ENCODE results near the gene HSD17B10. TPM values are rescaled to one million over a fixed set of nuclear protein-coding genes. Genes with fewer than 3 reads are reported as not detected.
"Not testable (repeated sequence)": the region's sequence is repeated elsewhere in the genome, so short reads cannot be mapped to it uniquely, and the experiment has no call there.

HSD17B10 gene
- total RNA-seq, 1 donor = 48.5 TPM

DNA sequence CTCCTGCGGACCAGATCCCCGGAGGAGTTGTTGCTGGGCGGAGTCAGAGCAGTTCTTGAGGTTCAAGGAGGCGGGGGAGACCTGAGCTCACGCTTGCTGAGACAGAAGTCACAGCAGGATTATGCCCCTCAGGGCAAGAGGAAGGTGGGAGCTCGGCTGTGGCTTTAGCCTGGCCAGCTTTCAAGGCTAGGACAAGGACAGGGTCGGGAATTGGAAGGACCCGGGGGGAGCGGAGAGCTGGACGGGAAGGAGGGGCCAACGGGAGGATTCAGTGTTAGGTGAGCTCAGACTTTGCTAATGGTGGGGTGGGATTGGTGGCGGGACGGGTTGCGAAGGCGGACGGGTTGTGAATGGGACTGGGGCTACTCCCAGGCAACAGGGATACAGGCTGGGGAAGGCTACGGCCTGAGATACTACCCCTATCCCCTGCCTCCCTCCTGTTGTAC is 11.3 kb downstream of the HSD17B10 start, which contains the start of gene RIBC1:
Gene RIBC1, plus strand, starts transcription at position 13 of the 446 bp plus-strand sequence. CDS start 3,404 bp downstream, outside the sequence.
- peak within 1 kb of the TSS; percentile 97 for H3K4me2 ChIP-seq (ENCODE audit: insufficient read depth, low read length)
- peak within 1 kb of the TSS; percentile 96 for H3K27ac ChIP-seq (ENCODE audit: low read depth, low read length)
- H3K4me3 ChIP-seq (ENCODE audit: insufficient read depth, low read length) = peak within 1 kb of the TSS; percentile 87
- H3K36me3 ChIP-seq (ENCODE audit: insufficient read depth, low read length) = peaks cover under 1% of the 10 kb centered on the region
- H3K79me2 ChIP-seq (ENCODE audit: insufficient read depth, low read length) = peaks cover 41% of the 10 kb centered on the region
- peak; percentile 89 for DNase-seq (ENCODE audit: insufficient read length, low spot score, missing footprints)
- peaks cover 29% of the 10 kb centered on the region for H4K20me1 ChIP-seq (ENCODE audit: insufficient read depth, low read length)
- peaks cover 19% of the 10 kb centered on the region for H3K4me1 ChIP-seq (ENCODE audit: insufficient read depth, low read length)
- H2AFZ ChIP-seq (ENCODE audit: low read length) = peak within 1 kb of the TSS; percentile 98
- H3K9me3 ChIP-seq (ENCODE audit: low read depth, low read length) = no peaks in the 10 kb centered on the region
- TF ChIP-seq, protein P1, sequence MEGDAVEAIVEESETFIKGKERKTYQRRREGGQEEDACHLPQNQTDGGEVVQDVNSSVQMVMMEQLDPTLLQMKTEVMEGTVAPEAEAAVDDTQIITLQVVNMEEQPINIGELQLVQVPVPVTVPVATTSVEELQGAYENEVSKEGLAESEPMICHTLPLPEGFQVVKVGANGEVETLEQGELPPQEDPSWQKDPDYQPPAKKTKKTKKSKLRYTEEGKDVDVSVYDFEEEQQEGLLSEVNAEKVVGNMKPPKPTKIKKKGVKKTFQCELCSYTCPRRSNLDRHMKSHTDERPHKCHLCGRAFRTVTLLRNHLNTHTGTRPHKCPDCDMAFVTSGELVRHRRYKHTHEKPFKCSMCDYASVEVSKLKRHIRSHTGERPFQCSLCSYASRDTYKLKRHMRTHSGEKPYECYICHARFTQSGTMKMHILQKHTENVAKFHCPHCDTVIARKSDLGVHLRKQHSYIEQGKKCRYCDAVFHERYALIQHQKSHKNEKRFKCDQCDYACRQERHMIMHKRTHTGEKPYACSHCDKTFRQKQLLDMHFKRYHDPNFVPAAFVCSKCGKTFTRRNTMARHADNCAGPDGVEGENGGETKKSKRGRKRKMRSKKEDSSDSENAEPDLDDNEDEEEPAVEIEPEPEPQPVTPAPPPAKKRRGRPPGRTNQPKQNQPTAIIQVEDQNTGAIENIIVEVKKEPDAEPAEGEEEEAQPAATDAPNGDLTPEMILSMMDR (IDR thresholded peaks at IDR 0.05; ENCODE audit: extremely low read depth, low read depth, low read length) = no peak
- no peaks in the 10 kb centered on the region for H3K27me3 ChIP-seq (ENCODE audit: insufficient read depth, low read length)

DNA sequence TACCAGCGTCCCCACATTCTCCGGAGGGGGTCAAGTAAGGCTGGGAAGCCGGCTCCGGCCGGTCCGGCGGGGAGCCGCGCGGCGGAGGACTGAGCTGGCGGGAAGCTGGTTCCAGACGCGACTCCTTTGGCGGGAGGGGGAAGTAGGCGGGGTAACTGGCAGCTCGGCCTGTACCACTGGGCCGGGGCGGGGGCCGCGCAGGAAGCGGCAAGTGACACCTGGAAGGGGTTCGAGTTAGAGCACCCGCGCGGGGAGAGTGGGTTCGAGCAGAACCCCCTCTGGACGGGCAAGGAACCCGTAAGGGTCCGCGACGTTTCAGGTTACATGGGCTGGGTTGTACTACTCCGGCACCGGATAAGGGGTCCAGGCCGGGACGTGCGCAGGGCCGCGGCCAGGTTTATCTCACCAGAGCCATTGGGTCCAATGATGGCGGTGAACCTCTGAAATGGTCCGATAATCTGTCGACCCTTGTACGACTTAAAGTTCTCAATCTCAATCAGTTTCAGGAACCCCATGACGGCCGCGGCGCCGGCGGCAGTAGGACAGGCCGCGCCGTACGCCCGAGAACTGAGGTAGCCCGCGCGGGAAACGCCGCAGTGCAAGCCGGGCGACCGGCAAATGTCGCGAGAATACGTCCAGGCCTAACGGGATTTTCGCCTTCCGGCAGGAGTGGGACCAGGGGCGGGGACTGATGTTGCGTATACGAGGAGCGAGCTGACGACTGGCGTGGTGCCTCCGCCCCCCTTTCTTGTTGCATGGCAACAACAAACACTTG is 11.9 kb downstream of the HSD17B10 start, which contains the start of gene SMC1A:
Gene SMC1A, minus strand, starts transcription at position 569 of the 775 bp plus-strand sequence. Its CDS starts 54 bp downstream, at position 515.
- peak within 1 kb of the TSS; percentile 98 for H2AFZ ChIP-seq (ENCODE audit: low read length)
- peaks cover 19% of the 10 kb centered on the region for H3K4me1 ChIP-seq (ENCODE audit: insufficient read depth, low read length)
- TF ChIP-seq, protein P1 (IDR thresholded peaks at IDR 0.05; ENCODE audit: extremely low read depth, low read depth, low read length) = no peak
- peaks cover 31% of the 10 kb centered on the region for H4K20me1 ChIP-seq (ENCODE audit: insufficient read depth, low read length)
- H3K36me3 ChIP-seq (ENCODE audit: insufficient read depth, low read length) = no peaks in the 10 kb centered on the region
- peak within 1 kb of the TSS; percentile 96 for H3K27ac ChIP-seq (ENCODE audit: low read depth, low read length)
- H3K4me2 ChIP-seq (ENCODE audit: insufficient read depth, low read length) = peak within 1 kb of the TSS; percentile 97
- peak; percentile 98 for DNase-seq (ENCODE audit: insufficient read length, low spot score, missing footprints)
- peaks cover 46% of the 10 kb centered on the region for H3K79me2 ChIP-seq (ENCODE audit: insufficient read depth, low read length)
- no peaks in the 10 kb centered on the region for H3K9me3 ChIP-seq (ENCODE audit: low read depth, low read length)
- no peaks in the 10 kb centered on the region for H3K27me3 ChIP-seq (ENCODE audit: insufficient read depth, low read length)
- H3K4me3 ChIP-seq (ENCODE audit: insufficient read depth, low read length) = peak within 1 kb of the TSS; percentile 87

DNA sequence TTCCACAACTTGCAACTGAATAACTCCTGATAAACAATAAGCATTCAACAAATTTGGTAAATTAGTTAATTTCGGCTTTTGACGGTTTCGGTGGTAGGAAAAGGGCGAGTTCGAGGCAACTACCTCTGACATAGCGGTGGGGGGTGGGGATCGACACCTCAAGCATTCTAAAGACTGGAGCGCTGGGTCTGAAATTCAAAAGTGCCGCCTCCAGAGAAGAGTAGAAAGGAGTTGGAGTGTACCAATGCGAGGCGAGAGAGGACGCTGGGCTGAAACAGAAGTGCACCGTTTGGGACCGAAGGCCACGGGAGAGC is 12.4 kb downstream of the HSD17B10 start:
- H3K4me3 ChIP-seq (ENCODE audit: insufficient read depth, low read length) = peak overlapping the region; percentile 87
- H3K27ac ChIP-seq (ENCODE audit: low read depth, low read length) = peak overlapping the region; percentile 96
- peak overlapping the region; percentile 98 for H2AFZ ChIP-seq (ENCODE audit: low read length)
- no peaks in the 10 kb centered on the region for H3K36me3 ChIP-seq (ENCODE audit: insufficient read depth, low read length)
- TF ChIP-seq, protein P1 (IDR thresholded peaks at IDR 0.05; ENCODE audit: extremely low read depth, low read depth, low read length) = no peak
- H4K20me1 ChIP-seq (ENCODE audit: insufficient read depth, low read length) = peaks cover 35% of the 10 kb centered on the region
- H3K4me1 ChIP-seq (ENCODE audit: insufficient read depth, low read length) = peaks cover 19% of the 10 kb centered on the region
- peaks cover 51% of the 10 kb centered on the region for H3K79me2 ChIP-seq (ENCODE audit: insufficient read depth, low read length)
- H3K4me2 ChIP-seq (ENCODE audit: insufficient read depth, low read length) = peak overlapping the region; percentile 97
- H3K9me3 ChIP-seq (ENCODE audit: low read depth, low read length) = no peaks in the 10 kb centered on the region
- peak; percentile 81 for DNase-seq (ENCODE audit: insufficient read length, low spot score, missing footprints)
- no peaks in the 10 kb centered on the region for H3K27me3 ChIP-seq (ENCODE audit: insufficient read depth, low read length)

DNA sequence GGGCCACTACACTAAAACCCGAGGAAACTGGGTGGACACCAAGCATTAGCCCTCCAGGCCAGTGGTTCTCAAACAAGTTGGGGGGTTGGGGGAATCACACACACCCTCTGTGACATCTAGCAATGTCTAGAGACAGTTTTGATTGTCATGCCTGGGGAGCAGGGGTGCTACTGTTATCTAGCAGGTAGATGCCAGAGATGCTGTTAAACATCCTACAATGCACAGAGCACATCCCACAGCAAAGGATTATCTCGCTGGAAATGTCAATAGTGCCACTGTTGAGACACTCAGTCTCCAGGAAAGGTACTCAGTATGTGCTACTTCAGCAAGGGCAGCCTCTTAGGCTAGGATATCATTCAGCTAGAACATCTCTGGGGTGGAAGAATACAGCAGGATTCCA is 13.0 kb downstream of the HSD17B10 start:
- no peak for DNase-seq (ENCODE audit: insufficient read length, low spot score, missing footprints)
- no peaks in the 10 kb centered on the region for H3K9me3 ChIP-seq (ENCODE audit: low read depth, low read length)
- no peaks in the 10 kb centered on the region for H3K36me3 ChIP-seq (ENCODE audit: insufficient read depth, low read length)
- peaks cover 35% of the 10 kb centered on the region for H4K20me1 ChIP-seq (ENCODE audit: insufficient read depth, low read length)
- TF ChIP-seq, protein P1 (IDR thresholded peaks at IDR 0.05; ENCODE audit: extremely low read depth, low read depth, low read length) = no peak
- H3K27ac ChIP-seq (ENCODE audit: low read depth, low read length) = peak overlapping the region; percentile 96
- peak overlapping the region; percentile 97 for H3K4me2 ChIP-seq (ENCODE audit: insufficient read depth, low read length)
- peaks cover 19% of the 10 kb centered on the region for H3K4me1 ChIP-seq (ENCODE audit: insufficient read depth, low read length)
- peak overlapping the region; percentile 87 for H3K4me3 ChIP-seq (ENCODE audit: insufficient read depth, low read length)
- peaks cover 57% of the 10 kb centered on the region for H3K79me2 ChIP-seq (ENCODE audit: insufficient read depth, low read length)
- H2AFZ ChIP-seq (ENCODE audit: low read length) = no peak overlapping the region
- no peaks in the 10 kb centered on the region for H3K27me3 ChIP-seq (ENCODE audit: insufficient read depth, low read length)

DNA sequence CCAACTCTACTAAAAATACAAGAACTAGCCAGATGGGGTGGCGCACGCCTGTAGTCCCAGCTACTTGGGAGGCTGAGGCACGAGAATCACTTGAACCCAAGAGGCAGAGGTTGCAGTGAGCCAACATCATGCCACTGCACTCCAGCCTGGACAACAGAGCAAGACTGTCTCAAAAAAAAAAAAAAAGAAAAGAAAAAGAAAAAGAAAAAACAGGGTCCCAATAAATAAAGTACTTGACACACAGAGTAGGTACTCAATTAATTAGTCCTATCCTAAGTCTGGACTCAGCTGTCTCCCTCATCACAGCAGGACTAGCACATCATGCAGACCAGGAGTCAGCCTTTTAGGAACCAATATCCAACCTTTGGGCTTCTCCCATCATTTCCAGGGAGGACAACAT is 13.8 kb downstream of the HSD17B10 start:
- not testable (repeated sequence) for DNase-seq (ENCODE audit: insufficient read length, low spot score, missing footprints); H3K27me3 ChIP-seq (ENCODE audit: insufficient read depth, low read length); H3K4me3 ChIP-seq (ENCODE audit: insufficient read depth, low read length); H3K36me3 ChIP-seq (ENCODE audit: insufficient read depth, low read length); H3K27ac ChIP-seq (ENCODE audit: low read depth, low read length); H2AFZ ChIP-seq (ENCODE audit: low read length); H3K9me3 ChIP-seq (ENCODE audit: low read depth, low read length)
- Histone ChIP-seq H3K79me2 (ENCODE audit: insufficient read depth, low read length) (peaks cover 59% of the 10 kb centered on the region), H4K20me1 (ENCODE audit: insufficient read depth, low read length) (peaks cover 35% of the 10 kb centered on the region), H3K4me2 (ENCODE audit: insufficient read depth, low read length) (peak overlapping the region; percentile 97), H3K4me1 (ENCODE audit: insufficient read depth, low read length) (peaks cover 19% of the 10 kb centered on the region)
